NCI-H1436 treated with DMSO at 0.1 percent for 48 hours (cell line): ENCODE data around the gene MSH5.

Experiments
- DNase-seq: peaks from one replicate; lab custom pipeline; 2025; lab: John Stamatoyannopoulos, UW

MSH5 gene

GRCh38 chr6:31729979-31730630 is 9.7 kb upstream of the MSH5 start:
- DNase-seq, result no peak

GRCh38 chr6:31730631-31731086 is 9.1 kb upstream of the MSH5 start:
- no peak for DNase-seq

GRCh38 chr6:31732029-31732428 is 7.8 kb upstream of the MSH5 start:
- DNase-seq, result no peak

GRCh38 chr6:31733734-31734133 is 6.1 kb upstream of the MSH5 start:
- no peak for DNase-seq

GRCh38 chr6:31734247-31734820 is 5.5 kb upstream of the MSH5 start:
- DNase-seq, result no peak

GRCh38 chr6:31734821-31735406 is 4.9 kb upstream of the MSH5 start:
- no peak for DNase-seq

GRCh38 chr6:31736021-31736767 is 3.6 kb upstream of the MSH5 start, which contains the start of gene CLIC1:
Gene CLIC1, minus strand, starts transcription at chr6:31736530. Its CDS starts 230 bp downstream, at chr6:31736300.
- DNase-seq, result peak; percentile 63

GRCh38 chr6:31736768-31737314 is 3.0 kb upstream of the MSH5 start:
- DNase-seq, result no peak

GRCh38 chr6:31737315-31737990 is 2.4 kb upstream of the MSH5 start:
- no peak for DNase-seq

- DNase-seq, result no peak
Observed at GRCh38 chr6:31737991-31738979, 1.5 kb upstream of the MSH5 start.

GRCh38 chr6:31740397-31741223 is 805 bp downstream of the MSH5 start:
- no peak for DNase-seq

GRCh38 chr6:31741815-31742214 is 2.0 kb downstream of the MSH5 start:
- no peak for DNase-seq

- DNase-seq, result no peak
Observed at GRCh38 chr6:31742894-31743293, 3.1 kb downstream of the MSH5 start.

- no peak for DNase-seq
Observed at GRCh38 chr6:31744422-31744821, 4.6 kb downstream of the MSH5 start.

GRCh38 chr6:31749301-31750036 is 9.7 kb downstream of the MSH5 start:
- no peak for DNase-seq

- no peak for DNase-seq
Observed at GRCh38 chr6:31750411-31751022, 10.7 kb downstream of the MSH5 start.

- no peak for DNase-seq
Observed at GRCh38 chr6:31752739-31753319, 13.0 kb downstream of the MSH5 start.

- no peak for DNase-seq
Observed at GRCh38 chr6:31758281-31758680, 18.5 kb downstream of the MSH5 start.
